Eye (tissue), 1 donor: ENCODE measurements around the gene PSMC5.
"Not testable (repeated sequence)": the region's sequence is repeated elsewhere in the genome, so short reads cannot be mapped to it uniquely, and the experiment has no call there.

Experiments used
- DNase-seq: peaks from one replicate; pipeline ENCODE4 v3.0.0-alpha.2; 2015

Gene PSMC5

DNA sequence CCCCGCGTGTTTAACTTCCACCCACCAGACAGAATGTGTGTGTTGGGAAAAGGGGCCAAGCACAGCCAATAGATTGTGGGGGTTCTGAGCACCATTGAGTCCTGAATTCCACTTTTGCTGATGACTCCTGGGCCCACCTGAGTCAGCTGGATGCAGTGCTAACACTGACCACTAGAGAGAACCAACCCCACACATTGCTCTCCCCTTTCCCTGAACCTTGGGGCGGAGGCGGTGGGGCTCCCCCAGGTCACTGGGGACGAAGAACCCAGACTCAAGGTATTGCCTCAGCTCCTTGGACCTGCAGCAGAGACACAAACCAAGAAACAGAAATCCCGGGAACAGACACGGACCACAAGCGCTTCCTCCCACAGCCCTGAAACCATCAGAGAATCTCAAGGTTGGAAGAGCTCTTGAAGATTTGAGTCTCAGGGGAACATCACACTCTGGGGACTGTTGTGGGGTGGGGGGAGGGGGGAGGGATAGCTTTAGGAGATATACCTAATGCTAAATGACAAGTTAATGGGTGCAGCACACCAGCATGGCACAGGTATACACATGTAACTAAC, 46.9 kb downstream of the PSMC5 start:
- not testable (repeated sequence) for DNase-seq

DNA sequence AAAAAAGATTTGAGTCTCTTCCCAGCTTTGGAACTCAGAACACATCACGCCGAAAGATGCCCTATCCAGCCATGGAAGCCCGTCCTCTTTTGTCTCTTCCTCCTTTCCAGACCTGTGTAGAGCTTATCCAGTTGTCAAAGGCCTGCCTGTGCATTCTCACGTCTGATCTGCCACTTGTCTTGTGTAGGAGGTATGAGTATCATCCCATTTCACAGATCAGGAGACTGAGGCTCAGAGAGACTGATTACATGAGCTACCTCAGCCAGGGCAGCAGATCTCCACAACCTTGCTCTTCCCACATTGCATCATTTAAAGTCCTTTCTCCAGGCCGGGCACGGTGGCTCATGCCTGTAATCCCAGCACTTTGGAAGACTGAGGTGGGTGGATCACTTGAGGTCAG, 47.5 kb downstream of the PSMC5 start:
- DNase-seq: not testable (repeated sequence)

DNA sequence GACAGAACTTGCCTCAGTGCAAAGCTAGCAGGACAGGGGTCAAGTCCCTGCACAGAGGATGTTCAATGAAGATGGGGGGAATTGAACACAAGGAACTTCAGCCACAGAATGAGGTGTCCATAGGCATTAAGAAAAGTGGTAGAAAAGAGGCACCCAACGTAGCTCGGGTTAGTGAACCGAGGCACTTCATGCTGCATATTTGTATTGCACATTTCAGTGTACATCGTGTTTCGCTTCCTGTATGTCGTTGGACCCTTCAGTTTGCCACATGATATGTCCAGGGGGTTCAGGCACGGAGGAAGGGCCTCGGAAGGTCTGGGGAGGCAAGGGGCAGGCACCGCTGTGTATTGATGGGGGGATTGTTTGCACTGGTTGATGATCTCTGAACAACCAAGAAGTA, 51.2 kb downstream of the PSMC5 start:
- DNase-seq: not testable (repeated sequence)

DNA sequence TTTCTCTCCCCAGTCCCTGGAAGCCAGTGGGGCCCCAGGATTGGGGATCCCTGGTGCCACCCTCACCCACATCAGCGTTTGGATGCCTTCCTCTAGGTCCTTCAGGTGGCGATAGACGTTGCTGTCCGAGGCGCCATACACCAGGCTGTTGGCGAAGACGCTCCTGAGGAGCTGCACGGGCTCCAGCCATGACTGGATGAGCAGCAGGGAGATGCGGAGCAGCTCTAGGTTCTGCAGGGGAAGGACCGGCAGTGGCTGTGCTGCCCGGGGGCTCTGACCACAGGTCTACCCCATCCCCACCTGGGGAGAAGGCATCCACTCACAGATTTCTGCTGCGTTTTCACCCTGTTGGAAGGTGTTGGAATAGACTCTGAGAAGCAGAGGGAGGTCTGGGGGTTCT, 53.5 kb downstream of the PSMC5 start:
- DNase-seq: no peak

DNA sequence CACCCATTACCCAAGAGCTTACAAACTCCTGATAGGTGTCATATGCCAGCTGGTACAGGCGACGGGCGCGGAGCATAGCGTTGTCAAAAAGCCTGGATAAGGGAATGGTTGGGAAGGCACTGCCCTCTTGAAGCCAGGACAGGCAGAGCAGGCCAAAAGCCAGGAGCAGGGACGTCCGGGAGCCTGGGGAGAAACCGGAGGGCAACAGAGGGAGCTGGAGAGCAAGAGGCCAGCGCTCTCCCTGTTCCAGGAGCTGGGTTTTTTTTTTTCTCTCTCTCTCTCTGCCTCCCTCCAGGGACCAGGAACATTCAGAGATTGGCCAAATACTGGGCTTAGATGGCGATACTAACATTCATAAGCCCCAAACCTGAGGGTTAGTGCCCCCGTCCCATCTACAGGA, 54.1 kb downstream of the PSMC5 start:
- DNase-seq: not testable (repeated sequence)
